Retinal pigment epithelial cell (primary cell): ENCODE results near the gene SLC22A24.

Experiments used
- DNase-seq: peaks from one replicate; pipeline ENCODE4 v3.0.0-alpha.2; 2010; ENCODE audit warnings: low read depth
- H3K4me3 ChIP-seq: 2 replicates; pipeline ENCODE4 v1.5.1; 2011; ENCODE audit warnings: mild to moderate bottlenecking, low read length, control low read depth, moderate library complexity
- CTCF ChIP-seq: conservative IDR thresholded peaks from 2 replicates; pipeline ENCODE4 v1.5.1; 2011; ENCODE audit warnings: low read depth, low read length, control low read depth, inconsistent platforms

The SLC22A24 gene

DNA sequence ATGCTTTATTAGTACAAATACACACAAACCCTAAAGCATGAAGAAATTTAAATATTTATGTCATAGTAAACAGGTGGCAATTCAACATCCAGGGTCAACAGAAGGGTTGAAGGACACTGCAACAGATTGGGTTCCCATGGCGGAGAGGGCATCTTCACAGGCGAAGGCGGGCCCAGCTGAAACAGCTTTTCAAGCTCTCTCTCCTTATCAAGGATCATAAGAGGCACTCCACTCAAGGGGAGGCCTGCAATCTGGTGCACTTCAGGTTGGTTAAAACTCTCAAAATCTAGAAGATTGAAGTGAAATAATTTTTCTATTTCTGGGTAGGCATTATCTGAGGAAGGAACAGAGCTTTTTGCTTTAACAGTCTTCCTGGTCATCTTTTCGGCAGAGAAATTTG is 111.6 kb downstream of the SLC22A24 start:
- TF ChIP-seq CTCF, result no peak
- H3K4me3 ChIP-seq, result no peak overlapping the region
- DNase-seq, result no peak
